Fibroblast of the aortic adventitia (primary cell): ENCODE measurements around the gene GINM1. TPM values are rescaled to one million over a fixed set of nuclear protein-coding genes. Genes with fewer than 3 reads are reported as not detected.
A peak's percentile ranks its signal among the peaks of the same experiment; 100 is the strongest.

ENCODE experiments used
- DNase-seq: peaks from one replicate; pipeline ENCODE4 v3.0.0-alpha.2; 2010; ENCODE audit warnings: low read depth
- H3K4me3 ChIP-seq: 2 replicates; pipeline ENCODE4 v1.5.1; 2011; ENCODE audit warnings: low read depth, mild to moderate bottlenecking, control low read depth, low read length, moderate library complexity
- CTCF ChIP-seq: IDR thresholded peaks from 2 replicates; pipeline ENCODE4 v1.5.1; 2011; ENCODE audit warnings: mild to moderate bottlenecking, low read length, control low read depth, inconsistent platforms; ENCODE audit not compliant: insufficient read depth
- total RNA-seq: library from RNA; depleted of rRNA; stranded (reverse); fragments of >200 nt; gene quantifications from 2 replicates; pipeline ENCODE4 v1.2.3, GENCODE V29; 2012; ENCODE audit warnings: low replicate concordance

GINM1 gene
- total RNA-seq: 63.4 and 87.9 TPM in 2 replicates

GRCh38 chr6:149565527-149566409, at the start of gene GINM1:
Gene GINM1 (plus strand): TSS chr6:149566375. CDS start chr6:149566415, 40 bp downstream.
- peak within 1 kb of the TSS; percentile 90 for H3K4me3 ChIP-seq
- DNase-seq: peak; percentile 94
- peak; percentile 78 for TF ChIP-seq CTCF

GRCh38 chr6:149529650-149530049, 36.5 kb upstream of the GINM1 start:
- no peak overlapping the region for H3K4me3 ChIP-seq
- TF ChIP-seq CTCF: no peak
- DNase-seq: no peak

GRCh38 chr6:149534742-149535141, 31.4 kb upstream of the GINM1 start:
- no peak for DNase-seq
- TF ChIP-seq CTCF: no peak
- no peak overlapping the region for H3K4me3 ChIP-seq

GRCh38 chr6:149541139-149541538, 25.0 kb upstream of the GINM1 start:
- no peak overlapping the region for H3K4me3 ChIP-seq
- TF ChIP-seq CTCF: no peak
- DNase-seq: no peak

GRCh38 chr6:149544646-149545257, 21.4 kb upstream of the GINM1 start:
- DNase-seq: no peak
- TF ChIP-seq CTCF: no peak
- H3K4me3 ChIP-seq: peak overlapping the region; percentile 100

GRCh38 chr6:149545258-149545753, 20.9 kb upstream of the GINM1 start:
- TF ChIP-seq CTCF: no peak
- H3K4me3 ChIP-seq: peak overlapping the region; percentile 100
- peak; percentile 76 for DNase-seq
